GM19455 (cell line): Measurements from ENCODE around the gene PDGFB.

Experiments
- ATAC-seq: cut with Tn5 transposase; IDR thresholded peaks from one replicate; pipeline ENCODE4 v1.9.1; 2021; ENCODE audit not compliant: unreplicated experiment

The PDGFB gene

GRCh38 chr22:39176714-39177455 is 67.9 kb downstream of the PDGFB start:
- ATAC-seq: no peak

- no peak for ATAC-seq
Observed at GRCh38 chr22:39176143-39176713, 68.6 kb downstream of the PDGFB start.

GRCh38 chr22:39175353-39176142 is 69.2 kb downstream of the PDGFB start:
- no peak for ATAC-seq

GRCh38 chr22:39174498-39175352 is 70.1 kb downstream of the PDGFB start:
- ATAC-seq: no peak

- ATAC-seq: no peak
Observed at GRCh38 chr22:39173787-39174497, 70.8 kb downstream of the PDGFB start.
